ACC112 (cell line): Measurements from ENCODE around the gene ARPP21.

Experiments
- H2AFZ ChIP-seq: fragments of 200-600 bp; sonication (generic); one replicate; pipeline ENCODE4 v1.6.0; 2017; ENCODE audit warnings: antibody characterized with exemption, low read length; ENCODE audit not compliant: unreplicated experiment
- H3K27ac ChIP-seq: fragments of 200-600 bp; sonication (generic); 2 replicates; pipeline ENCODE4 v1.5.1; 2014; ENCODE audit warnings: low read depth, mild to moderate bottlenecking, antibody characterized with exemption, low read length, moderate library complexity
- H3K27me3 ChIP-seq: fragments of 200-600 bp; sonication (generic); 2 replicates; pipeline ENCODE4 v1.6.1; 2014; ENCODE audit warnings: mild to moderate bottlenecking, antibody characterized with exemption, low read length, moderate library complexity, mixed read lengths; ENCODE audit not compliant: insufficient read depth
- H3K36me3 ChIP-seq: fragments of 200-600 bp; sonication (generic); 2 replicates; pipeline ENCODE4 v1.6.1; 2016; ENCODE audit warnings: mild to moderate bottlenecking, antibody characterized with exemption, low read length, moderate library complexity, mixed read lengths; ENCODE audit not compliant: insufficient read depth
- H3K4me1 ChIP-seq: fragments of 200-600 bp; sonication (generic); one replicate; pipeline ENCODE4 v1.6.1; 2016; ENCODE audit warnings: low read length, mixed read lengths; ENCODE audit not compliant: insufficient read depth, unreplicated experiment, control insufficient read depth
- H3K4me3 ChIP-seq: fragments of 200-600 bp; sonication (generic); 2 replicates; pipeline ENCODE4 v1.5.1; 2014; ENCODE audit warnings: mild to moderate bottlenecking, low read depth, low read length
- H3K79me2 ChIP-seq: fragments of 200-600 bp; sonication (generic); one replicate; pipeline ENCODE4 v1.6.0; 2016; ENCODE audit warnings: low read length; ENCODE audit not compliant: control insufficient read depth, unreplicated experiment, insufficient read depth

The ARPP21 gene

DNA sequence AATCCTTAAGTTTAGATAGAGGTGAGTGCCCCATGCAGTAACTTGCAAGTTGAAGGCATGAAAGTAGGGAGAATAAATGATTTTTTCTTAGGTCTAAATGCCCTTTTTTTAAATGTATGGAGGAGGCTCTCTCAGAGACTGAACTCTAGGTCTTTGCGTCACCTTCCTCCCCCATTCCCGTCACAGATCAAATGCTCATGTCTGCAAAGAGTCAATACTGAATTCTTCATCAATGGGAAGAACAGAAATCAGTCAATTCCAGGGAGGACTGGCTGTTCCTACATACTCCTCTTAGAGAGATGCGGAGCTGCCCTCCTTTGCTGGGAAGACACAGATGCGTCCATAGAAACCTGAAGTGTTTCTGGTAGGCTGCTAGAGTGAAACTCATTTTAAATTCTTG is 98.2 kb downstream of the ARPP21 start:
- no peak overlapping the region for H2AFZ ChIP-seq
- 0 out of 2 replicates have a peak, but pooled peaks cover 6% of the 10 kb centered on the region for H3K27me3 ChIP-seq
- no peak overlapping the region for H3K27ac ChIP-seq
- H3K4me1 ChIP-seq, result no peaks in the 10 kb centered on the region
- H3K79me2 ChIP-seq, result no peaks in the 10 kb centered on the region
- H3K36me3 ChIP-seq, result no peaks in the 10 kb centered on the region
- no peak overlapping the region for H3K4me3 ChIP-seq

- no peak overlapping the region for H3K4me3 ChIP-seq
- peaks cover 6% of the 10 kb centered on the region; the same call in 1 of the 2 replicates for H3K27me3 ChIP-seq
- H3K4me1 ChIP-seq, result no peaks in the 10 kb centered on the region
- H3K79me2 ChIP-seq, result no peaks in the 10 kb centered on the region
- no peak overlapping the region for H2AFZ ChIP-seq
- no peak overlapping the region for H3K27ac ChIP-seq
- H3K36me3 ChIP-seq, result no peaks in the 10 kb centered on the region
Observed at GRCh38 chr3:35737934-35738706, 98.8 kb downstream of the ARPP21 start.

DNA sequence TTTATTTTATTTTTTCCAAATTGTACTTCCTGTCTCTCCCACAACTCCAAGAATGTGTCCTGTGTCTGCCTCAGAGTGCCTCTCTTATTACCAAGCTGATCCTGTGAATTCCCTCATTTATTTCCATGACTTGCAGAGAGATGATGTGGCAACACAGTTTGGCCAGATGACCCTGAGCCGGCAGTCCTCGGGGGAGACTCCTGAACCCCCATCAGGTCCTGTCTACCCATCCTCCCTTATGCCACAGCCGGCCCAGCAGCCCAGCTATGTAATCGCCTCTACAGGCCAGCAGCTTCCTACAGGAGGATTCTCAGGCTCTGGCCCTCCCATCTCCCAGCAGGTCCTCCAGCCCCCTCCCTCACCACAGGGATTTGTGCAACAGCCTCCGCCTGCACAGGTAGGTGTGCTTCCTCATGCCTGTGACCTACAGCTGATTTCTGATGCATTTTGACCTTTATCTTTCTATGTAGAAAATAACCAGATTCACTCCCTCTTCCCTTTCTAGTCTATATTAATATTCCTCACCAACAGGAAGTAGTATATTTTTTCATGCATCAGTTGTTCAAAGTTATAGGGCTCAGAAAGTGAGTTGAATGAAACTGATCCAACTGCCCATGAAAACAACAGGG is 100.0 kb downstream of the ARPP21 start:
- Histone ChIP-seq H3K27ac (no peak overlapping the region), H2AFZ (no peak overlapping the region), H3K4me1 (no peaks in the 10 kb centered on the region), H3K27me3 (peaks cover 13% of the 10 kb centered on the region; the same call in 1 of the 2 replicates), H3K36me3 (no peaks in the 10 kb centered on the region), H3K79me2 (no peaks in the 10 kb centered on the region), H3K4me3 (no peak overlapping the region)

DNA sequence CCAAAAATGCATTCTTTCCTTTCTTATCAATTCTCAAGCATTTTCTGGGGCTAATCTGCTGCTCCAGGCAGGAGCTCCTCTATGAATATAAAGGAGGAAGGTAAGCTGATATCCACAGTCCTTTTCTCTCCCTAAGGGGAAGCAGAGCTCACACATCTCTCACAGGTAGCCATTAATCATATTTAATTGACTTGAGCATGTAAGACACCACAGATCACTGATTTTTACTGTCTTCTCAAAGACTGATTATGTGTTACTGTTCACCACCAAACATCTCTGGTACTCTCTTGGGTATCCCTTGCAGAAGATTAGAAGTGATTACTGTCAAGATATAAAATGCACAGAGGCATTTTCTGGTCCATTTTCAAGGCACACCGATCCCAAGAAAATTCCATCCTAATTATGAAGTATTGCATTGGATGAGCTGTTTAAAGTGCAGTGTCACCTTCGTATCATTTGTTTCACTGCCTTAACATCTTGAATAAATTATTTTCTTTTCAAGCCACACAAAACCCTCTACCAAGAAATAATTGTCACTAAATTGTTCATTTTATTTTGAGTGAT is 100.7 kb downstream of the ARPP21 start:
- H3K4me1 ChIP-seq, result no peaks in the 10 kb centered on the region
- H3K27me3 ChIP-seq, result peaks cover 13% of the 10 kb centered on the region; the same call in 1 of the 2 replicates
- no peaks in the 10 kb centered on the region for H3K36me3 ChIP-seq
- H2AFZ ChIP-seq, result no peak overlapping the region
- no peak overlapping the region for H3K4me3 ChIP-seq
- no peaks in the 10 kb centered on the region for H3K79me2 ChIP-seq
- no peak overlapping the region for H3K27ac ChIP-seq

DNA sequence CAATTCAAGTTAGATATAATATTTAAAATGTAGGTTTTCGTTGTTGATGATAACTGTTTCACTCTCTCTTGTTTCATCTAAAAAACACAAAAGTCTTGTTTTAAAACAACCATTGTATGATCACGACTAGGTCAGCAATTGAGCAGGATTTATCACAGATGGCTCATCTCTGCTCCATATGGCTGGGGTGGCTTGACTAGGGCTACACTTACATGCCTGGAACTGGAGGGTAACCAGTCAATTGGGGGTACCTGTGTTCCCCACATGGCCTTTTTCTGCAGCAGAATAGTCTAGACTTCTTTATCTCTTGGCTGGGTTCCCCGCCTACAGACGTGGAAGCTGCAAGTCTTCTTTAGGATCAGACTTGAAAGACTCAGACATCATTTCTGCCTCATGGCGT is 103.9 kb downstream of the ARPP21 start:
- Histone ChIP-seq H3K27me3 (peaks cover 7% of the 10 kb centered on the region; the same call in 1 of the 2 replicates), H2AFZ (no peak overlapping the region), H3K4me3 (no peak overlapping the region), H3K27ac (no peak overlapping the region), H3K36me3 (no peaks in the 10 kb centered on the region), H3K4me1 (no peaks in the 10 kb centered on the region), H3K79me2 (no peaks in the 10 kb centered on the region)

- Histone ChIP-seq H3K4me1 (no peaks in the 10 kb centered on the region), H3K36me3 (no peaks in the 10 kb centered on the region), H3K27ac (no peak overlapping the region), H2AFZ (no peak overlapping the region), H3K4me3 (no peak overlapping the region), H3K27me3 (peaks cover 7% of the 10 kb centered on the region; the same call in 1 of the 2 replicates), H3K79me2 (no peaks in the 10 kb centered on the region)
Observed at GRCh38 chr3:35744419-35744818, 105.1 kb downstream of the ARPP21 start.

GRCh38 chr3:35745351-35745750 is 106.0 kb downstream of the ARPP21 start:
- Histone ChIP-seq H3K79me2 (no peaks in the 10 kb centered on the region), H3K4me1 (no peaks in the 10 kb centered on the region), H2AFZ (no peak overlapping the region), H3K36me3 (no peaks in the 10 kb centered on the region), H3K4me3 (no peak overlapping the region), H3K27me3 (peaks cover 7% of the 10 kb centered on the region; the same call in 1 of the 2 replicates), H3K27ac (no peak overlapping the region)

DNA sequence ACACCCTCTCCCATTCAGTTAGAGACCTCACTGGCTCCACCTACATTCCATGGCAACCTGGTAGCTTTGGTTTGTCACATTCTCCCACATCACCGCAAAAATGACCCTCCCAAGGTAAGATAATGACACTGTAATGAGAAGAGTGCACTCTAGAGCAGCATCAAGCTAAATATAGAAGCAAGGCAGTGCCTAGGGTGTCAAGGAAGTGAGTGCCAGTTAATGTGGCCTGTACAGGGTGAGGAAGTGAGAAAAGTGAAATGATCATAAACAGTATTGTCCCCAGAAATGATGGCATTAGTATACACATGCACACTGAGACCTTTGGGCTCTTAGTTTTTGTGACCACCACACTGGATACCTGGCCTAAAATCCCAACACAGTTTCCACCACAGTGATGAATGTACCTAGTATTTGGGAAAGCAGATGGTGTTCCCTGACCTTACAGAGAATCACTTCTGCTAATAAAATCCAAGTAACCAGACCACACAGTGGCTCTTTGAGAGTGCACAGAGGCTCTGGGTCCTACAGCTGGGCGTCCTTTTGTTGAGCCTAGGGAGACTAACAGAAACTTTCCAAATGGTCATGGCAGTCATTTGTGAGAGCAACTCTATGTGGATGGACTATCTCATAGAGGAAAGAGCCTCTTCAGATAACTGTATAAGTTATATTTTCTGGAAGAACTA is 106.6 kb downstream of the ARPP21 start:
- Histone ChIP-seq H3K36me3 (no peaks in the 10 kb centered on the region), H3K27ac (no peak overlapping the region), H3K4me1 (no peaks in the 10 kb centered on the region), H2AFZ (no peak overlapping the region), H3K79me2 (no peaks in the 10 kb centered on the region), H3K4me3 (no peak overlapping the region), H3K27me3 (peaks cover 7% of the 10 kb centered on the region; the same call in 1 of the 2 replicates)

GRCh38 chr3:35746492-35746891 is 107.2 kb downstream of the ARPP21 start:
- Histone ChIP-seq H3K79me2 (no peaks in the 10 kb centered on the region), H3K4me1 (no peaks in the 10 kb centered on the region), H2AFZ (no peak overlapping the region), H3K36me3 (no peaks in the 10 kb centered on the region), H3K27me3 (peaks cover 7% of the 10 kb centered on the region; the same call in 1 of the 2 replicates), H3K27ac (no peak overlapping the region), H3K4me3 (no peak overlapping the region)

- no peaks in the 10 kb centered on the region for H3K79me2 ChIP-seq
- H3K36me3 ChIP-seq, result no peaks in the 10 kb centered on the region
- no peak overlapping the region for H3K4me3 ChIP-seq
- no peak overlapping the region for H2AFZ ChIP-seq
- H3K27ac ChIP-seq, result no peak overlapping the region
- H3K4me1 ChIP-seq, result no peaks in the 10 kb centered on the region
- peaks cover 7% of the 10 kb centered on the region; the same call in 1 of the 2 replicates for H3K27me3 ChIP-seq
Observed at GRCh38 chr3:35748144-35748543, 108.8 kb downstream of the ARPP21 start.
